Naive thymus-derived CD4-positive, alpha-beta T cell (primary cell): Measurements from ENCODE around the gene SSNA1. TPM values are rescaled to one million over a fixed set of nuclear protein-coding genes. Genes with fewer than 3 reads are reported as not detected.

Experiments used
- ATAC-seq: fragments of 150-1000 bp; cut with Tn5 transposase; 2 replicates; pipeline ENCODE4 v1.10.0; 2021; ENCODE audit warnings: mild to moderate bottlenecking, moderate library complexity
- CTCF ChIA-PET: fragments of 350-600 bp; sonication (Branson Sonifier 250); formaldehyde crosslinking; loops from one replicate; lab custom pipeline; 2021; ENCODE audit warnings: antibody characterized with exemption; lab: Charles Lee
- POLR2A ChIA-PET: fragments of 350-600 bp; sonication (Branson Sonifier 250); formaldehyde crosslinking; loops from one replicate; lab custom pipeline; 2021; ENCODE audit warnings: antibody characterized with exemption, inconsistent platforms; lab: Charles Lee
- DNase-seq, 9 donors: peaks; one replicate each; pipeline versions ENCODE4 v3.0.0 to v3.0.0-alpha.2; 2020 to 2022; ENCODE audit warnings: mixed read lengths in 1 of 9
- H3K27ac ChIP-seq: one replicate; pipeline ENCODE4 v1.7.0; 2013; ENCODE audit warnings: mild to moderate bottlenecking, low read depth, low read length, moderate library complexity
- H3K27me3 ChIP-seq, 2 donors: one replicate each; pipeline ENCODE4 v1.7.0; 2013; ENCODE audit warnings: low read length in 2 of 2, mild to moderate bottlenecking in 2 of 2, moderate library complexity in 2 of 2; ENCODE audit not compliant: control insufficient read depth in 2 of 2, insufficient read depth in 2 of 2
- H3K36me3 ChIP-seq, 3 experiments: 1 replicate in 2 of 3; 2 replicates in 1 of 3; pipeline ENCODE4 v1.7.0; 2013; ENCODE audit warnings: low read length in 3 of 3, mild to moderate bottlenecking in 3 of 3, moderate library complexity in 1 of 3; ENCODE audit not compliant: insufficient read depth in 3 of 3, control insufficient read depth in 2 of 3
- H3K4me1 ChIP-seq, 2 donors: one replicate each; pipeline ENCODE4 v1.7.0; 2013; ENCODE audit warnings: low read length in 2 of 2, mild to moderate bottlenecking in 2 of 2, moderate library complexity in 1 of 2; ENCODE audit not compliant: control insufficient read depth in 2 of 2, insufficient read depth in 2 of 2
- H3K4me3 ChIP-seq: 2 replicates; pipeline ENCODE4 v1.7.0; 2013; ENCODE audit warnings: mild to moderate bottlenecking, low read length
- H3K9me3 ChIP-seq, 3 experiments: 1 replicate in 2 of 3; 2 replicates in 1 of 3; pipeline ENCODE4 v1.7.0; 2013; ENCODE audit warnings: low read length in 3 of 3; ENCODE audit not compliant: control insufficient read depth in 2 of 3
- H3K27ac Mint-ChIP-seq, 9 donors: one replicate each; pipeline ENCODE4 v1.8.0; 2020 to 2022; ENCODE audit warnings: mixed read lengths in 9 of 9, mild to moderate bottlenecking in 8 of 9, moderate library complexity in 5 of 9, inconsistent platforms in 2 of 9
- H3K27me3 Mint-ChIP-seq, 5 donors: one replicate each; pipeline ENCODE4 v1.8.0; 2021 to 2022; ENCODE audit warnings: mixed read lengths in 5 of 5, mild to moderate bottlenecking in 1 of 5
- H3K36me3 Mint-ChIP-seq, 5 donors: one replicate each; pipeline ENCODE4 v1.8.0; 2020 to 2022; ENCODE audit warnings: mixed read lengths in 5 of 5, mild to moderate bottlenecking in 3 of 5, inconsistent platforms in 1 of 5
- H3K4me1 Mint-ChIP-seq, 7 donors: one replicate each; pipeline ENCODE4 v1.8.0; 2020 to 2022; ENCODE audit warnings: mixed read lengths in 7 of 7, mild to moderate bottlenecking in 3 of 7, inconsistent platforms in 1 of 7
- H3K4me3 Mint-ChIP-seq, 10 donors: one replicate each; pipeline ENCODE4 v1.8.0; 2020 to 2022; ENCODE audit warnings: mild to moderate bottlenecking in 10 of 10, mixed read lengths in 10 of 10, moderate library complexity in 6 of 10, inconsistent platforms in 2 of 10
- H3K9me3 Mint-ChIP-seq, 11 donors: one replicate each; pipeline ENCODE4 v1.8.0; 2020 to 2022; ENCODE audit warnings: mixed read lengths in 11 of 11, mild to moderate bottlenecking in 4 of 11, inconsistent platforms in 1 of 11, moderate library complexity in 1 of 11
- intact Hi-C, 2 donors: fragments of 100-400 bp; cut with micrococcal nuclease; formaldehyde crosslinking; loops; one replicate each; pipeline ENCODE4 v1.15.1; 2023
- polyA plus RNA-seq, 2 donors: library from polyadenylated mRNA; unstranded; fragments of 300-500 nt; fragmentation: Illumina TruSeq; gene quantifications; one replicate each; pipeline ENCODE4 v1.2.3, GENCODE V29; 2021
- total RNA-seq, 6 experiments: library from RNA in 5 of 6; stranded (reverse) in 5 of 6; gene quantifications; 1 replicate in 5 of 6; 2 replicates in 1 of 6; pipeline ENCODE4 v1.2.3 and lab custom pipeline; 2021 to 2026

The SSNA1 gene
- total and polyA plus RNA-seq, 7 experiments from 2014 or later = 37.9 to 133 (median 47.0) TPM

DNA sequence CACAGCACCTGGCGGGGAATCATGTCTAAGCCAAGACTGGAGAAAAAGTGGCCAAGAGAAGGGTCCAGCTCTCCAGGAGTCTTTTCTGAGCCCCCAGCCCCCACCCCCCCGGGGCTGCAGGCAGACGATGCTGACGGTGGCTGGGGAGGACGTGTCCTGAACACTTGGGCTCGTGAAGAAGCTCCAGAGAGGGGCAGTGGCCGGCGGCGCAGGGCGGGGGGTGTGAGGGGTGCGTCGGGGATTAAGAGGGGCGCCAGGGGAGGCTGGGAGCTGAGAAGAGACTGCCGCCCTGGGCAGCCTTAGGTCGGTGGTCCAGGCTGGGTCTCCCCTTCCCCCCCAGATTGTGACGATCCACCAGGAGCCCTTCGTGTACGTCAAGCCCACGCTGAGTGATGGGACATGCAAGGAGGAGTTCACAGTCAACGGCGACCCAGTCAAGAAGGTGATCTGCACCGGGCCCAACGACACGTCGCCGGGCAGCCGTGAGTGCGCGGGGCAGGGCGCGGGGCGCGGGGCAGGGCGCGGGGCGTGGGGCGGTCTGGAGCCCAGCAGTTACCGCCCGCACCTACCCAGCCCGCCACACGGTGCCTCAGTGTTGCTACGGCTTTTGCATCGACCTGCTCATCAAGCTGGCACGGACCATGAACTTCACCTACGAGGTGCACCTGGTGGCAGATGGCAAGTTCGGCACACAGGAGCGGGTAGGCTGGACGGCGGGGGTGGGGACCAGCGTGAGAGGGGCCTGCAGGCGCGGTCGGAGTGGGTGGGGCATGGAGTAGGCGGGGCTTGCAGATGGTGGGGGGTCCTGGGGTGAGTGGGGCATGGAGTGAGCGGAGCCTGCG is 27.5 kb upstream of the SSNA1 start:
- no peaks in the 10 kb centered on the region for H3K36me3 ChIP-seq
- peaks cover 0 to 16% of the 10 kb centered on the region in 2 donors for H3K4me1 ChIP-seq
- H3K27ac Mint-ChIP-seq = no peak overlapping the region
- ATAC-seq (no peak), DNase-seq (no peak)
- peaks cover 0 to 3% (median 0%) of the 10 kb centered on the region in 11 donors for H3K9me3 Mint-ChIP-seq
- H3K27me3 ChIP-seq = peaks cover 4 to 32% of the 10 kb centered on the region in 2 donors
- no peaks in the 10 kb centered on the region for H3K9me3 ChIP-seq
- no peak overlapping the region for H3K4me3 Mint-ChIP-seq
- POLR2A ChIA-PET = no interaction called here
- peaks cover 5 to 19% (median 13%) of the 10 kb centered on the region in 7 donors for H3K4me1 Mint-ChIP-seq
- CTCF ChIA-PET = no interaction called here
- H3K27me3 Mint-ChIP-seq = peaks cover 30 to 55% (median 35%) of the 10 kb centered on the region in 5 donors
- intact Hi-C loops = no loop called here
- no peaks in the 10 kb centered on the region for H3K36me3 Mint-ChIP-seq
- no peak overlapping the region for H3K27ac ChIP-seq
- H3K4me3 ChIP-seq = no peak overlapping the region

DNA sequence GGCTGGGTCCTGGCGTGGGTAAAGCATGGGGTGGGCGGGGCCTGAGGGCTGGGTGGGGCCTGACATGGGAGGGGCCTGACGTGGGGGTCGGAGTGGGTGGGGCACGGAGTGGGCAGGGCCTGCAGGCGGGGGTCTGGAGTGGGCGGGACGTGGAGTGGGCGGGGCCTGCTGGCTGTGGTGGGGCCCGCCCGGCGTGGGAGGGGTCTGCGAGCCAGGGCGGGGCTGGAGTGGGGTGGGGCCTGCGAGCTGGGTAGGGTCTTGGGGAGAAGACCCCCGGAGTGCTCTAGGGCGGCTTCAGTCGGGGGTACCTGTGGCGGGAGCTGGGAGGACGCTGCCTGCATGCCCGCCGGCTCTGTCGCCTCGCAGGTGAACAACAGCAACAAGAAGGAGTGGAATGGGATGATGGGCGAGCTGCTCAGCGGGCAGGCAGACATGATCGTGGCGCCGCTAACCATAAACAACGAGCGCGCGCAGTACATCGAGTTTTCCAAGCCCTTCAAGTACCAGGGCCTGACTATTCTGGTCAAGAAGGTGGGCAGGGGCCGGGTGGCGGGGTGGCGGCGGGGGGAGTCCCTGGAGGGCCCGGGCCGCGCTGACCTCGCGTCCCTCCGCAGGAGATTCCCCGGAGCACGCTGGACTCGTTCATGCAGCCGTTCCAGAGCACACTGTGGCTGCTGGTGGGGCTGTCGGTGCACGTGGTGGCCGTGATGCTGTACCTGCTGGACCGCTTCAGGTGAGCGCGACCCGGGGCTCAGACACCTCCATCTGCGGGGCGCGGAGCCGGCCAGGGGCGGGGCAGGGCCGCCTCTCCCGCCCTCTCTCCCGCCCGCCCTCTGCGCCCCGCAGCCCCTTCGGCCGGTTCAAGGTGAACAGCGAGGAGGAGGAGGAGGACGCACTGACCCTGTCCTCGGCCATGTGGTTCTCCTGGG is 26.7 kb upstream of the SSNA1 start:
- ChIA-PET POLR2A (no interaction called here), CTCF (no interaction called here)
- ATAC-seq (no peak), DNase-seq (no peak)
- Histone ChIP-seq H3K27me3 (peaks cover 8 to 28% of the 10 kb centered on the region in 2 donors), H3K4me1 (peaks cover 0 to 9% of the 10 kb centered on the region in 2 donors), H3K36me3 (no peaks in the 10 kb centered on the region), H3K27ac (no peak overlapping the region), H3K4me3 (no peak overlapping the region), H3K9me3 (no peaks in the 10 kb centered on the region)
- Mint-ChIP-seq H3K4me3 (peak overlapping the region in 1 of 10 donors; percentile 3), H3K27ac (no peak overlapping the region), H3K9me3 (peaks cover 0 to 3% (median 0%) of the 10 kb centered on the region in 11 donors), H3K4me1 (peaks cover 5 to 19% (median 10%) of the 10 kb centered on the region in 7 donors), H3K36me3 (no peaks in the 10 kb centered on the region), H3K27me3 (peaks cover 32 to 59% (median 38%) of the 10 kb centered on the region in 5 donors)
- intact Hi-C loops = no loop called here

DNA sequence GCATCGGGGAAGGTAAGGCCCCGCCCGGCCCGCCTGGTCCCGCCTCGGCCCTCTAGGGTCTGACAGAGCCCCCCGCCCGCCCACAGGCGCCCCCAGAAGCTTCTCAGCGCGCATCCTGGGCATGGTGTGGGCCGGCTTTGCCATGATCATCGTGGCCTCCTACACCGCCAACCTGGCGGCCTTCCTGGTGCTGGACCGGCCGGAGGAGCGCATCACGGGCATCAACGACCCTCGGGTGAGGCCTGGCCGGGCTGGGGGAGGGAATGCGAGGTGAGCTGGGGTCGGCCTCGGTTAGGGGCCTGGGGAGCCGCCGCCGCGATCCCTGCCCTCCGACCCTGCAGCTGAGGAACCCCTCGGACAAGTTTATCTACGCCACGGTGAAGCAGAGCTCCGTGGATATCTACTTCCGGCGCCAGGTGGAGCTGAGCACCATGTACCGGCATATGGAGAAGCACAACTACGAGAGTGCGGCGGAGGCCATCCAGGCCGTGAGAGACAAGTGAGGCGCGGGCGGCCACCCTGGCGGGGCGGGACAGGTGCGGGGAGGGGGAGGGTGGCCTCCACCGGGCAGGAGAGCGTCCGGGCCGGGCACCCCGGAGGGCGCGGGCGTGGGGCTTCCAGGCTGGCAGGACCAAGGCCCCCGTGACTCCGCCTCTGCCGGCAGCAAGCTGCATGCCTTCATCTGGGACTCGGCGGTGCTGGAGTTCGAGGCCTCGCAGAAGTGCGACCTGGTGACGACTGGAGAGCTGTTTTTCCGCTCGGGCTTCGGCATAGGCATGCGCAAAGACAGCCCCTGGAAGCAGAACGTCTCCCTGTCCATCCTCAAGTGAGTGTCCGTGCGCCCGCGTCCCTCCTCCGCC is 25.7 kb upstream of the SSNA1 start:
- DNase-seq = no peak

GRCh38 chr9:137163365-137163715 is 25.1 kb upstream of the SSNA1 start:
- H3K27me3 Mint-ChIP-seq = peaks cover 22 to 55% (median 28%) of the 10 kb centered on the region in 5 donors
- POLR2A ChIA-PET = interaction anchor here (1.0 kb wide), 1 partner anchor 61 kb away, joined by 3 read pairs; no protein-coding TSS in a partner anchor
- H3K27ac Mint-ChIP-seq = peak overlapping the region in 1 of 9 donors; percentile 55
- intact Hi-C loops = no loop called here
- no peak for DNase-seq
- Histone ChIP-seq H3K36me3 (no peaks in the 10 kb centered on the region), H3K4me3 (no peak overlapping the region), H3K27me3 (peaks cover 4 to 17% of the 10 kb centered on the region in 2 donors), H3K27ac (no peak overlapping the region), H3K9me3 (no peaks in the 10 kb centered on the region), H3K4me1 (no peaks in the 10 kb centered on the region)
- CTCF ChIA-PET = no interaction called here
- H3K9me3 Mint-ChIP-seq = peaks cover 0 to 2% (median 0%) of the 10 kb centered on the region in 11 donors
- peak overlapping the region in 1 of 10 donors; percentile 60 for H3K4me3 Mint-ChIP-seq
- peaks cover 0 to 13% (median 5%) of the 10 kb centered on the region in 7 donors for H3K4me1 Mint-ChIP-seq
- no peak for ATAC-seq
- no peaks in the 10 kb centered on the region for H3K36me3 Mint-ChIP-seq

More for the DNA sequence above, 25.7 kb upstream of the SSNA1 start:
- ChIA-PET CTCF (no interaction called here), POLR2A (interaction anchor here (1.0 kb wide), 1 partner anchor 61 kb away, joined by 3 read pairs; no protein-coding TSS in a partner anchor)
- Histone ChIP-seq H3K36me3 (no peaks in the 10 kb centered on the region), H3K9me3 (no peaks in the 10 kb centered on the region), H3K4me3 (no peak overlapping the region), H3K27ac (no peak overlapping the region), H3K27me3 (peaks cover 4 to 21% of the 10 kb centered on the region in 2 donors), H3K4me1 (no peaks in the 10 kb centered on the region)
- H3K27ac Mint-ChIP-seq = no peak overlapping the region
- no peaks in the 10 kb centered on the region for H3K36me3 Mint-ChIP-seq
- H3K4me3 Mint-ChIP-seq = peak overlapping the region in 2 of 10 donors; percentile 38 to 60
- peaks cover 28 to 60% (median 34%) of the 10 kb centered on the region in 5 donors for H3K27me3 Mint-ChIP-seq
- intact Hi-C loops = no loop called here
- ATAC-seq = peak; percentile 53
- peaks cover under 1 to 15% (median 10%) of the 10 kb centered on the region in 7 donors for H3K4me1 Mint-ChIP-seq
- peaks cover 0 to 2% (median 0%) of the 10 kb centered on the region in 11 donors for H3K9me3 Mint-ChIP-seq

DNA sequence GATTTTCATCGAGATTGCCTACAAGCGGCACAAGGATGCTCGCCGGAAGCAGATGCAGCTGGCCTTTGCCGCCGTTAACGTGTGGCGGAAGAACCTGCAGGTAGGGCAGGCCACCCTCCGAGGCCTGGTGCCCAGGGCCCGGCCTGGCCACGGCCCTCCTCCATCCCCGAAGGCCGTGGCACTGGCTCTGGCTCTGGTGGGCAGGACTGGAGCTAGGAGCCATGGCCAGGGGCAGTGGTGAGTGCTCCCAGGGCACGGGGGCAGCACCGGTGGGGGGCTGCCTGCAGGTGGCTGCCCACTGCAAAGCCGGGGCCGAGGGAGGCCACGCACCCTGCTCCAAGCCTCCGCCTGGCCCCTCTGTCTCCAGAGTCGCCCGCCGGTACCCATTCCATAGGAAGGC is 24.7 kb upstream of the SSNA1 start:
- no peaks in the 10 kb centered on the region for H3K36me3 ChIP-seq
- ATAC-seq (no peak), DNase-seq (no peak)
- H3K4me1 ChIP-seq = no peaks in the 10 kb centered on the region
- Mint-ChIP-seq H3K9me3 (peaks cover 0 to 2% (median 0%) of the 10 kb centered on the region in 11 donors), H3K4me3 (peak overlapping the region in 1 of 10 donors; percentile 60), H3K27ac (no peak overlapping the region), H3K27me3 (peaks cover 21 to 50% (median 26%) of the 10 kb centered on the region in 5 donors), H3K36me3 (no peaks in the 10 kb centered on the region), H3K4me1 (peaks cover 0 to 13% (median 6%) of the 10 kb centered on the region in 7 donors)
- H3K27ac ChIP-seq = no peak overlapping the region
- no peaks in the 10 kb centered on the region for H3K9me3 ChIP-seq
- H3K27me3 ChIP-seq = peaks cover 4 to 17% of the 10 kb centered on the region in 2 donors
- intact Hi-C loops = no loop called here
- ChIA-PET POLR2A (no interaction called here), CTCF (no interaction called here)
- no peak overlapping the region for H3K4me3 ChIP-seq
